Mesenteric fat pad (tissue), 1 donor: ENCODE measurements around the gene PROKR1. TPM values are rescaled to one million over a fixed set of nuclear protein-coding genes. Genes with fewer than 3 reads are reported as not detected.

Source experiments
- DNase-seq: peaks from one replicate; pipeline ENCODE4 v3.0.0-alpha.2; 2020; ENCODE audit warnings: low spot score
- total RNA-seq: library from RNA; stranded (reverse); fragmentation: NEBNext Ultra II Directional; extraction: Animal tissue kit (Norgen Biotek cat#: 25700); gene quantifications from one replicate; pipeline ENCODE4 v1.2.1, GENCODE V29; 2021
- donor health status: DM: yes; HTN: yes; CAD: no.

The PROKR1 gene
- total RNA-seq, 1 donor from 2014 or later = 1.3 TPM

DNA sequence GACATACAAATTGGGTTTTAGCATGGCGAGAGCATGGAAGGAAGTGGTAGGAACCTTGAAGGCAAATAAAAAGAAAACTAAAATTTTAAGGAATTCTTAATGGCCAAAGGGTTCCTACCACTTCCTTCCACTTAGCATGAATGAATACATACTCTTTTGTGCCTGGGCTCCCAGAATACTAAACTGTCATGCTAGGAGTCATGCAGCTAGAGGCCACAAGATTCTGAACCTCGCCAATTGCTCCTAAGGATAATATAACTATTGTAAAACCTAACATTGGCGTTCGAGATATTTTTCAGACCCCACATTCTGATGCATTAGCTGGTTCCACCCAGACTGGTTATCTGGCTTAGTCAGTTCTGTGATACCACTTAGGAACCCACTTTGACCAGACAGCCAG lies 52.6 kb downstream of the PROKR1 start:
- no peak for DNase-seq

DNA sequence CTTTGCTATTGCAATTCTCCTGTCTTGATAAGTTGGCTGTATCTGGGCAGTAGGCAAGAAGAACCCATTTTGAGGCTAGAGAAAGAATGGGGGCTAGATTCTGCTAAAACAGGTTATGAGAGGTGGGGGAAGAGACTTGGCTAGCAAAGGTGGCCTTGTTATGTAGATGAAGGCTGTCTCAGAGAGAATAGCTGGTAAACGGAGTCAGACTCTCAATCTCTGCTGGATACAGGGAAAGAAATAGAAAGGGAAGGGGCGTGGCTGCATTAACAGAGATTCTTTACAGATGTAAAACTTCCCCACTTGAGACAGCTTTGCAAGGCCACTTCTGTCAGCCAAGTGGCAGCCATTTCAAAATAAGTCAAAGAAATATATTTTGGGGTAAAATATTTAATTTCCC lies 53.2 kb downstream of the PROKR1 start:
- no peak for DNase-seq

DNA sequence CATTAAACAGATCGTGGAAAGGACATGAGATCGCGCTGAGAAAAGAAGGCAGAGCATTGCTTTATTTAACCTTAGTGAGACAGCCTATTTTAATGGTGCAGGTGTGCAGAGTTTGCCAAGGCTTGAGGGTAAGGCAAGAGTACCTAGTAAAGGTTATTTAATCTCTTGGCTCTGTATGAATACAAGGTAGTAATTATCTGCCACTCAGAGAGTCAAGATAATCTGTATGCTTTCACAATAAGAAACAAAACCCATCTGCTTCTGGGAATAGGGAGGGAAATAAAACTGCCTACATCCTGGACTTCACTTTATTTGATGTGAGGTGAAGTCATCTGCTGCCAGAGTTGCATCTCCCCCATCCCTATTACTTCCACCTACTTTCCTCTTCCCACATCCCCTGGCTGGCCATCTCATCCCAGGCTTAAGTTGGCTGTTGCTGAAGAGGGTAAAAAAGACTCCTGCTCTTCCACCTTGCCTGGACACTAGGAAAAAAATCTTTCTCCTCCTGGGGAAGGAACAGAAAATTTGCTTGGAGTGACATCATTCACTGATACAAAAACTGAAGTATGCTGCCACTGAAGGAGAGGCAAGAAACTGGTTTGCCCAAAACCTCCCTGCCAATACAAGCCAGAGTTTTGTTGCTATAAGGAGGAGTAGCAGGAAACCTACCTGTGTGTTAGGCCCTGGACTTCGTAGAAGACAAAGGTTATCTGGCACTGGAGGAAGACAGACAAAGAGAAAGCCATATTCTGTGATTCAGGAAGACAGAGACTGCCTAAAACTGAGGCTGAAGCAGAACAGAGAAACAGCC lies 55.4 kb downstream of the PROKR1 start:
- no peak for DNase-seq

DNA sequence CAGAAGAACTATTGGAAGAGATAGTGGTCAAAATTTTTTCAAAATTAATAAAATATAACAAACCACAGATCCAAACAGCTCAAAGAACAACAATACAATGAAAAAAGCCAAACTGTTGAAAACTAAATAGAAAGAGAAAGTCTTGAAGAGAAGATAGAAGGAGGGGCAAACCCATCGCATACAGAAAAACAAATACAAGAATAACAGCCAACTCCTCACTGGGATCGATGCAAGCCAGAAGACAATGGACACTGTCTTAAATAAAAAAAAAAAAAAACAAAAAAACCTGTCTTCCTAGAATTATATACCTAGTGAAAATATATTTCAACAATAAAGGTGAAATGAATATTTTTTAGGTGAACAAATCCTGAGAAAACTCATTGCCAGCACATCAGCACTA lies 57.2 kb downstream of the PROKR1 start:
- no peak for DNase-seq

DNA sequence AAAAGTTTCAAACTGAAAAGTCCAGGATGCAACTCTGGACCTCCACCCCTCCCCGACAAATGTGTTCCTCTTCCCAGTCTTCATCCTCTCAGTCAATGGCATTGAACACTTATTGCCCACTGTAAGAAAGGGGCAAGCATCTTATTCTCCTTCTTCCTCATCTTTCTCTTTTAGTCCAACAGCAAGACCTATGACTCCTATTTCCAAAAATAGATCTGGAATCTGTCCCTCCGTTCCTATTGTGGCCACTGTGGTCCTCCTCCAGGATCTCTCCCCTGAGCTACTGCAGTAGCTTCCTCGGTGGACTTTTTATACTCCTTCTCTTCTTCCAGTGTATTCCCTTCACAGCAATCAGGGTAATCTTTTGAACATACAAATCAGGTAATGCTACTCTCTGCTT lies 63.3 kb downstream of the PROKR1 start:
- no peak for DNase-seq

Other genes with a start within 250 kb of the PROKR1 start
- 1.5 TPM for gene FBXO48, start 176.3 kb upstream of the PROKR1 start, total RNA-seq
- 6.4 TPM for gene APLF, start 176.0 kb upstream of the PROKR1 start, total RNA-seq
- gene ARHGAP25, start 91.2 kb downstream of the PROKR1 start, total RNA-seq = 15.6 TPM
- gene BMP10, start 227.8 kb downstream of the PROKR1 start, total RNA-seq = not detected